ENCODE results near the gene APOM.

- TF ChIP-seq SUZ12 (IDR thresholded peaks at IDR 0.05) (no peak), NFRKB (IDR thresholded peaks at IDR 0.05) (no peak), ELF4 (IDR thresholded peaks at IDR 0.05) (no peak), FOXA1 (IDR thresholded peaks at IDR 0.05) (no peak), L3MBTL2 (conservative IDR thresholded peaks at IDR 0.05) (no peak), BHLHE40 (IDR thresholded peaks at IDR 0.05; ENCODE audit: borderline replicate concordance) (no peak), FOXK2 (IDR thresholded peaks at IDR 0.05) (no peak), PKNOX1 (IDR thresholded peaks at IDR 0.05) (no peak), TARDBP (IDR thresholded peaks at IDR 0.05) (no peak), SP1 (IDR thresholded peaks at IDR 0.05) (no peak), LEF1 (IDR thresholded peaks at IDR 0.05; ENCODE audit: borderline replicate concordance) (no peak), ZNF384 (IDR thresholded peaks at IDR 0.05) (no peak), FOXM1 (IDR thresholded peaks at IDR 0.05; ENCODE audit: borderline replicate concordance) (no peak), CTBP1 (IDR thresholded peaks at IDR 0.05; ENCODE audit: borderline replicate concordance) (no peak)
Measured at GRCh38 chr6:31609519-31610406, 45.9 kb upstream of the APOM start.
